Measurements from ENCODE around the gene CDH23. TPM values are rescaled to one million over a fixed set of nuclear protein-coding genes. Genes with fewer than 3 reads are reported as not detected.

Gene CDH23
- total and polyA plus RNA-seq, 9 of the 15 experiments (the other 6 are each of a cell fraction or from before 2014, with no cell fraction given), result 0.18 to 1.2 (median 0.47) TPM

DNA sequence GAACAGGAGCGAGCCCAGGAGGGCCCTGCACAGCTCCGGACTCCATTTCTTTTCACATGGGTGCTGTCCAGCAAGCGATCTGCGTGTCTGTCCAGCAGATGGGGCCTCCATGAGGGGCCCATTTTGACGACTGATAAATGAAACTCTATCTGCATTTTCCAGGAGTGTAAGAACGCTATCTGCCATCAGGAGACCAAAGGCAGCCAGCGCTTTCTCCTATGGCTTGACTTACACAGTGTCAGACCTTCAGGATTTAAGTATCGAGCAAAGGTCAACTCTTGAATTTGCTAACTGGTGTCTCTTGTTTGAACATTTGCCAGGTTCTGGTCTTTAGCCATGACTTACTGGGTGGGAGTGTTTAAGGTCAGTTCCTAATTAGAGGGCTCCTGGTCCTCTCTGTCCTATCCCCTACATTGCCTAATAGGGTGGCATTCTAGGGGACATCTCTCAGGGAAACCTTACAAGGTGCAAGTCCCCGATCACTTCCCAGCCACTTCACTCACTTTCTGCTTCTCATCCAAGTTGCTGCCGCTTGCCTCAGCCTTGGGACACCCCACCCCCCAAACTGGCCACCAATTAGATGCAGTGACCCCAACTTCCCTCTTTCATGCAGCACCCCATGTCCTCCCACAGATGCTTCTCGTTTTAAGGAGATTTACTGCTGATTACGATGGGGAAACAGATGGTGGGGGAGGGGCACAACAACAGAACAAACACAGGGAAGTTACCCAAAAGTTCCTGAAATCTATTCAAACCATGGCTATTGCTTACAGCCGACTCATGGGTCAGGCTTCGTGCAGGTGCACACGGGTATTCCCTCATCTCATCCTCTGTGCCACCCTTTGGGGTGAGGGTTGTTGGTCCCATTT lies 356.6 kb downstream of the CDH23 start (continued):
- TF ChIP-seq, protein P1, sequence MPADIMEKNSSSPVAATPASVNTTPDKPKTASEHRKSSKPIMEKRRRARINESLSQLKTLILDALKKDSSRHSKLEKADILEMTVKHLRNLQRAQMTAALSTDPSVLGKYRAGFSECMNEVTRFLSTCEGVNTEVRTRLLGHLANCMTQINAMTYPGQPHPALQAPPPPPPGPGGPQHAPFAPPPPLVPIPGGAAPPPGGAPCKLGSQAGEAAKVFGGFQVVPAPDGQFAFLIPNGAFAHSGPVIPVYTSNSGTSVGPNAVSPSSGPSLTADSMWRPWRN (IDR thresholded peaks at IDR 0.05; ENCODE audit: low read depth), result peak; percentile 81
- TF ChIP-seq SIN3B (IDR thresholded peaks at IDR 0.05; ENCODE audit: low read depth) (no peak), CBX2 (IDR thresholded peaks at IDR 0.05; ENCODE audit: insufficient read depth, low read length, poor library complexity, severe bottlenecking) (no peak), RUNX1 (IDR thresholded peaks at IDR 0.05; ENCODE audit: low read depth) (no peak), FIP1L1 (IDR thresholded peaks at IDR 0.05; ENCODE audit: low read depth, low read length, poor library complexity, severe bottlenecking) (no peak), TEAD1 (CRISPR knock-in tag; IDR thresholded peaks at IDR 0.05) (peak in 1 of 2 experiments; percentile 54; a peak in 3 of 4 replicates), ETS2 (tag; IDR thresholded peaks at IDR 0.05; ENCODE audit: borderline replicate concordance, poor library complexity, severe bottlenecking) (peak; percentile 73), ZNF717 (CRISPR knock-in tag; IDR thresholded peaks at IDR 0.05) (no peak), NFIC (IDR thresholded peaks at IDR 0.05) (peak; percentile 59), SMARCA4 (IDR thresholded peaks at IDR 0.05) (peak; percentile 80), CBFA2T2 (conservative IDR thresholded peaks at IDR 0.05) (peak; percentile 37), FOSL1 (tag; conservative IDR thresholded peaks at IDR 0.05) (peak; percentile 66), GTF2E2 (tag; IDR thresholded peaks at IDR 0.05) (peak; percentile 76; the same call in 1 of the 2 replicates), CREM (IDR thresholded peaks at IDR 0.05; ENCODE audit: low read depth) (peak; percentile 66), MBD2 (IDR thresholded peaks at IDR 0.05; ENCODE audit: borderline replicate concordance, low read depth) (no peak; the same call in 1 of the 2 replicates)
- TF ChIP-seq, protein P2, sequence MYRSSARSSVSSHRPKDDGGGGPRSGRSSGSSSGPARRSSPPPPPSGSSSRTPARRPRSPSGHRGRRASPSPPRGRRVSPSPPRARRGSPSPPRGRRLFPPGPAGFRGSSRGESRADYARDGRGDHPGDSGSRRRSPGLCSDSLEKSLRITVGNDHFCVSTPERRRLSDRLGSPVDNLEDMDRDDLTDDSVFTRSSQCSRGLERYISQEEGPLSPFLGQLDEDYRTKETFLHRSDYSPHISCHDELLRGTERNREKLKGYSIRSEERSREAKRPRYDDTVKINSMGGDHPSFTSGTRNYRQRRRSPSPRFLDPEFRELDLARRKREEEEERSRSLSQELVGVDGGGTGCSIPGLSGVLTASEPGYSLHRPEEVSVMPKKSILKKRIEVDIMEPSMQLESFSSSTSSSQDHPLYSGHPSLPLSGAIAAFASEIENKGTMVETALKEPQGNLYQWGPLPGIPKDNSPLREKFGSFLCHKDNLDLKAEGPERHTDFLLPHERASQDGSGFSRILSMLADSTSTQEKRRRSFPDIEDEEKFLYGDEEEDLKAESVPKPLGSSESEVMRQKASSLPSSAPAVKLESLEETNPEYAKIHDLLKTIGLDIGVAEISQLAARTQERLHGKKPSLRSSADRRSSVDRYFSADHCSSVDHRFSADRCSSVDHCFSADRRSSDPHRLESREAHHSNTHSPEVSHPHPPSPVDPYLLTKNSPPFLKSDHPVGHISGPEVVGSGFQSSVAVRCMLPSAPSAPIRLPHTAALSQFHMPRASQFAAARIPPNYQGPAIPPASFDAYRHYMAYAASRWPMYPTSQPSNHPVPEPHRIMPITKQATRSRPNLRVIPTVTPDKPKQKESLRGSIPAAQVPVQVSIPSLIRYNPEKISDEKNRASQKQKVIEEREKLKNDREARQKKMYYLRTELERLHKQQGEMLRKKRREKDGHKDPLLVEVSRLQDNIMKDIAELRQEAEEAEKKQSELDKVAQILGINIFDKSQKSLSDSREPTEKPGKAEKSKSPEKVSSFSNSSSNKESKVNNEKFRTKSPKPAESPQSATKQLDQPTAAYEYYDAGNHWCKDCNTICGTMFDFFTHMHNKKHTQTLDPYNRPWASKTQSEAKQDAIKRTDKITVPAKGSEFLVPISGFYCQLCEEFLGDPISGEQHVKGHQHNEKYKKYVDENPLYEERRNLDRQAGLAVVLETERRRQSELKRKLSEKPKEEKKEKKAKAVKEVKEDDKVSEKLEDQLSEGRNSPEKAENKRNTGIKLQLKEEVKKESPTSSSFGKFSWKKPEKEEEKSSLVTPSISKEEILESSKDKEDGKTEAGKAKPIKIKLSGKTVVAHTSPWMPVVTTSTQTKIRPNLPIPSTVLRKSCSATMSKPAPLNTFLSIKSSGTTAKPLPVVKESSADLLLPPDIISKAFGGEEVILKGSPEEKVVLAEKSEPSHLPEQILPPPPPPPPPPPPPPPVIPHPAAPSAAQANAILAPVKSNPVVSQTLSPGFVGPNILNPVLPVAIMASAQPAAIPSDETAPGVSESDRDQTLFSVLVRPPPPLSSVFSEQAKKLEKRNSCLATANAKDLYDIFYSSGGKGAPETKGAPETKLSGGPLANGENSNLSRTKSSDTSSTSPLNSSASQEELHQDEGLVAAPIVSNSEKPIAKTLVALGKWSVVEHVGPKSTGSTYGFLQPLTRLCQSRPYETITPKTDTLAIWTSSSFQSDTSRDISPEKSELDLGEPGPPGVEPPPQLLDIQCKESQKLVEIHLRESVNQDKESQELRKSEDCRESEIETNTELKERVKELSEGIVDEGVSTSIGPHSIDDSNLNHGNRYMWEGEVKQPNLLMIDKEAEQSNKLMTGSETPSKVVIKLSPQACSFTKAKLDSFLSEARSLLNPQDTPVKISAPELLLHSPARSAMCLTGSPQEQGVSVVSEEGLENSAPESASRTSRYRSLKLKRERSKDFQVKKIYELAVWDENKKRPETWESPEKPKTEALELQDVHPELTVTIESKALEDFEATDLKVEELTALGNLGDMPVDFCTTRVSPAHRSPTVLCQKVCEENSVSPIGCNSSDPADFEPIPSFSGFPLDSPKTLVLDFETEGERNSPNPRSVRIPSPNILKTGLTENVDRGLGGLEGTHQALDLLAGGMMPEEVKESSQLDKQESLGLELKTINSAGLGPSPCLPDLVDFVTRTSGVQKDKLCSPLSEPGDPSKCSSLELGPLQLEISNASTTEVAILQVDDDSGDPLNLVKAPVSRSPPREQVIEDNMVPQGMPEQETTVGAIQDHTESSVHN (IDR thresholded peaks at IDR 0.05; ENCODE audit: borderline replicate concordance in 1 of 2, low read depth in 1 of 2), result peak in 1 of 2 experiments; percentile 85; a peak in 2 of 4 replicates
